WTC11 (cell line): Measurements from ENCODE around the gene DTWD2. TPM values are rescaled to one million over a fixed set of nuclear protein-coding genes. Genes with fewer than 3 reads are reported as not detected.

Experiments used
- ATAC-seq: fragments of 200-7000 bp; cut with Tn5 transposase; 2 replicates; pipeline ENCODE4 v1.10.0; 2021; ENCODE audit warnings: mild to moderate bottlenecking, moderate library complexity
- CTCF ChIA-PET: fragments of 300-600 bp; sonication (Branson Sonifier 250); formaldehyde crosslinking; loops from one replicate; lab custom pipeline; 2021; ENCODE audit warnings: antibody characterized with exemption; lab: Charles Lee
- POLR2A ChIA-PET: fragments of 350-600 bp; sonication (Branson Sonifier 250); formaldehyde crosslinking; loops from one replicate; lab custom pipeline; 2021; ENCODE audit warnings: antibody characterized with exemption; lab: Charles Lee
- DNase-seq: peaks from one replicate; pipeline ENCODE4 v3.0.0; 2021; ENCODE audit warnings: low spot score
- H3K27ac Mint-ChIP-seq: 2 replicates; pipeline ENCODE4 v1.8.0; 2021; ENCODE audit warnings: mixed read lengths
- H3K27me3 Mint-ChIP-seq: 2 replicates; pipeline ENCODE4 v1.8.0; 2021; ENCODE audit warnings: low read depth, mild to moderate bottlenecking, moderate library complexity, mixed read lengths
- H3K36me3 Mint-ChIP-seq: 2 replicates; pipeline ENCODE4 v1.8.0; 2021; ENCODE audit warnings: mixed read lengths
- H3K4me1 Mint-ChIP-seq: 2 replicates; pipeline ENCODE4 v1.8.0; 2022; ENCODE audit warnings: mixed read lengths
- H3K4me3 Mint-ChIP-seq: 2 replicates; pipeline ENCODE4 v1.8.0; 2021; ENCODE audit warnings: mild to moderate bottlenecking, moderate library complexity, mixed read lengths
- H3K9me3 Mint-ChIP-seq: 2 replicates; pipeline ENCODE4 v1.8.0; 2021; ENCODE audit warnings: mixed read lengths
- GABPB1 ChIP-seq: sonication (generic); formaldehyde crosslinking; IDR thresholded peaks from 2 replicates; pipeline ENCODE4 v1.8.1; 2023; ENCODE audit warnings: mild to moderate bottlenecking, missing genetic modification reagents
- GRHL2 ChIP-seq: fragments of 250-450 bp; sonication (Bioruptor Pico); IDR thresholded peaks from 2 replicates; pipeline ENCODE4 v1.8.0; 2022; ENCODE audit warnings: mild to moderate bottlenecking, moderate library complexity; ENCODE audit not compliant: insufficient replicate concordance, severe bottlenecking
- IRF2 ChIP-seq: sonication (generic); formaldehyde crosslinking; IDR thresholded peaks from 2 replicates; pipeline ENCODE4 v1.8.0; 2022; ENCODE audit warnings: low read depth, missing genetic modification reagents, borderline replicate concordance
- MXD4 ChIP-seq: fragments of 250-450 bp; sonication (Bioruptor Pico); IDR thresholded peaks from 2 replicates; pipeline ENCODE4 v1.8.0; 2021; ENCODE audit warnings: mild to moderate bottlenecking, moderate library complexity, borderline replicate concordance
- NFATC4 ChIP-seq: fragments of 250-450 bp; sonication (Bioruptor Pico); IDR thresholded peaks from 2 replicates; pipeline ENCODE4 v1.9.0; 2021; ENCODE audit warnings: mild to moderate bottlenecking
- NR1H2 ChIP-seq: sonication (generic); formaldehyde crosslinking; IDR thresholded peaks from 2 replicates; pipeline ENCODE4 v1.9.0; 2021; ENCODE audit warnings: mild to moderate bottlenecking, moderate library complexity, missing genetic modification reagents
- PRRX2 ChIP-seq: fragments of 250-450 bp; sonication (Bioruptor Pico); IDR thresholded peaks from 2 replicates; pipeline ENCODE4 v1.8.0; 2021; ENCODE audit warnings: mild to moderate bottlenecking
- TCF7 ChIP-seq: sonication (generic); formaldehyde crosslinking; IDR thresholded peaks from 2 replicates; pipeline ENCODE4 v1.8.0; 2022; ENCODE audit warnings: mild to moderate bottlenecking, low read depth, missing genetic modification reagents, moderate library complexity
- TEAD4 ChIP-seq: sonication (generic); formaldehyde crosslinking; IDR thresholded peaks from 2 replicates; pipeline ENCODE4 v1.8.0; 2022; ENCODE audit warnings: mild to moderate bottlenecking, missing genetic modification reagents
- ZBTB21 ChIP-seq: sonication (generic); formaldehyde crosslinking; IDR thresholded peaks from 2 replicates; pipeline ENCODE4 v1.8.1; 2023; ENCODE audit warnings: mild to moderate bottlenecking, missing genetic modification reagents, borderline replicate concordance
- ZNF219 ChIP-seq: sonication (generic); formaldehyde crosslinking; IDR thresholded peaks from 2 replicates; pipeline ENCODE4 v1.8.0; 2023; ENCODE audit warnings: missing genetic modification reagents, mild to moderate bottlenecking, borderline replicate concordance
- ZNF232 ChIP-seq: sonication (generic); formaldehyde crosslinking; IDR thresholded peaks from 2 replicates; pipeline ENCODE4 v1.8.0; 2022; ENCODE audit warnings: mild to moderate bottlenecking, missing genetic modification reagents
- ZNF317 ChIP-seq: sonication (generic); formaldehyde crosslinking; IDR thresholded peaks from 2 replicates; pipeline ENCODE4 v1.8.1; 2023; ENCODE audit warnings: low read depth, mild to moderate bottlenecking, moderate library complexity, missing genetic modification reagents, borderline replicate concordance
- ZNF396 ChIP-seq: fragments of 250-450 bp; sonication (Bioruptor Pico); IDR thresholded peaks from 2 replicates; pipeline ENCODE4 v1.8.0; 2021; ENCODE audit warnings: mild to moderate bottlenecking, moderate library complexity, borderline replicate concordance
- total RNA-seq: library from RNA; stranded (reverse); gene quantifications from 3 replicates; pipeline ENCODE4 v1.2.3, GENCODE V29; 2021
- TF ChIP-seq, protein P1 (sequence below): sonication (generic); formaldehyde crosslinking; IDR thresholded peaks from 2 replicates; pipeline ENCODE4 v1.8.1; 2022; ENCODE audit warnings: low read depth, mild to moderate bottlenecking, moderate library complexity, missing genetic modification reagents, borderline replicate concordance
- TF ChIP-seq, protein P2 (sequence below): fragments of 250-450 bp; sonication (Bioruptor Pico); IDR thresholded peaks from 2 replicates; pipeline ENCODE4 v1.8.0; 2021; ENCODE audit warnings: mild to moderate bottlenecking
- TF ChIP-seq, protein P3 (sequence below): sonication (generic); formaldehyde crosslinking; IDR thresholded peaks from 2 replicates; pipeline ENCODE4 v1.8.1; 2023; ENCODE audit warnings: mild to moderate bottlenecking, missing genetic modification reagents, borderline replicate concordance
- TF ChIP-seq, protein P4 (sequence below): sonication (generic); formaldehyde crosslinking; IDR thresholded peaks from 2 replicates; pipeline ENCODE4 v1.8.1; 2023; ENCODE audit warnings: mild to moderate bottlenecking, missing genetic modification reagents, moderate library complexity
- TF ChIP-seq, protein P5 (sequence below): sonication (generic); formaldehyde crosslinking; IDR thresholded peaks from 2 replicates; pipeline ENCODE4 v1.8.0; 2022; ENCODE audit warnings: missing genetic modification reagents
- TF ChIP-seq, protein P6 (sequence below): sonication (generic); formaldehyde crosslinking; IDR thresholded peaks from 2 replicates; pipeline ENCODE4 v1.8.0; 2022; ENCODE audit warnings: mild to moderate bottlenecking, missing genetic modification reagents

DTWD2 gene
- total RNA-seq, 1 experiment from 2014 or later: 13.1 TPM

DNA sequence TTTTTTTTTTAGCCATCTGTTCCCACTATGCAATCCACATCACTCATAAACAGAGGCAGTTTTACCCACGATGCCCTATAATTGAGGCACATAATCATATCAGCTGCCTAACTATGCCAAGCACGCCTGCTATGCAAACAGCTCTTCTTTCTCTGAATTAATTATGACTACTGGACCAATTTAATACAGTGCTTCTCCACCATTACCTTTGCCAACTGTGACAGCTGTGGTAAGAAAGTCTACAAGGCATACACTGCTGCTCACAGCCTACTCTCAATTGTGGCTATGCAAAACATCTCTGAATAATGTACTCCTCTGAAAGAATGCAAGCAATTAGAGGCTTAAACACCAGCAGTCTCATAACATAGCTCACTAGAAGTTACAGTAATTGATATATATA is 97.1 kb downstream of the DTWD2 start:
- ATAC-seq: no peak
- TF ChIP-seq, protein P1, sequence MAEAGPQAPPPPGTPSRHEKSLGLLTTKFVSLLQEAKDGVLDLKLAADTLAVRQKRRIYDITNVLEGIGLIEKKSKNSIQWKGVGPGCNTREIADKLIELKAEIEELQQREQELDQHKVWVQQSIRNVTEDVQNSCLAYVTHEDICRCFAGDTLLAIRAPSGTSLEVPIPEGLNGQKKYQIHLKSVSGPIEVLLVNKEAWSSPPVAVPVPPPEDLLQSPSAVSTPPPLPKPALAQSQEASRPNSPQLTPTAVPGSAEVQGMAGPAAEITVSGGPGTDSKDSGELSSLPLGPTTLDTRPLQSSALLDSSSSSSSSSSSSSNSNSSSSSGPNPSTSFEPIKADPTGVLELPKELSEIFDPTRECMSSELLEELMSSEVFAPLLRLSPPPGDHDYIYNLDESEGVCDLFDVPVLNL: no peak
- no peak for TF ChIP-seq ZNF317 (CRISPR knock-in tag)
- no peak for TF ChIP-seq GRHL2 (CRISPR knock-in tag)
- TF ChIP-seq, protein P2, sequence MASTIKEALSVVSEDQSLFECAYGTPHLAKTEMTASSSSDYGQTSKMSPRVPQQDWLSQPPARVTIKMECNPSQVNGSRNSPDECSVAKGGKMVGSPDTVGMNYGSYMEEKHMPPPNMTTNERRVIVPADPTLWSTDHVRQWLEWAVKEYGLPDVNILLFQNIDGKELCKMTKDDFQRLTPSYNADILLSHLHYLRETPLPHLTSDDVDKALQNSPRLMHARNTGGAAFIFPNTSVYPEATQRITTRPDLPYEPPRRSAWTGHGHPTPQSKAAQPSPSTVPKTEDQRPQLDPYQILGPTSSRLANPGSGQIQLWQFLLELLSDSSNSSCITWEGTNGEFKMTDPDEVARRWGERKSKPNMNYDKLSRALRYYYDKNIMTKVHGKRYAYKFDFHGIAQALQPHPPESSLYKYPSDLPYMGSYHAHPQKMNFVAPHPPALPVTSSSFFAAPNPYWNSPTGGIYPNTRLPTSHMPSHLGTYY (CRISPR knock-in tag): no peak
- TF ChIP-seq, protein P3, sequence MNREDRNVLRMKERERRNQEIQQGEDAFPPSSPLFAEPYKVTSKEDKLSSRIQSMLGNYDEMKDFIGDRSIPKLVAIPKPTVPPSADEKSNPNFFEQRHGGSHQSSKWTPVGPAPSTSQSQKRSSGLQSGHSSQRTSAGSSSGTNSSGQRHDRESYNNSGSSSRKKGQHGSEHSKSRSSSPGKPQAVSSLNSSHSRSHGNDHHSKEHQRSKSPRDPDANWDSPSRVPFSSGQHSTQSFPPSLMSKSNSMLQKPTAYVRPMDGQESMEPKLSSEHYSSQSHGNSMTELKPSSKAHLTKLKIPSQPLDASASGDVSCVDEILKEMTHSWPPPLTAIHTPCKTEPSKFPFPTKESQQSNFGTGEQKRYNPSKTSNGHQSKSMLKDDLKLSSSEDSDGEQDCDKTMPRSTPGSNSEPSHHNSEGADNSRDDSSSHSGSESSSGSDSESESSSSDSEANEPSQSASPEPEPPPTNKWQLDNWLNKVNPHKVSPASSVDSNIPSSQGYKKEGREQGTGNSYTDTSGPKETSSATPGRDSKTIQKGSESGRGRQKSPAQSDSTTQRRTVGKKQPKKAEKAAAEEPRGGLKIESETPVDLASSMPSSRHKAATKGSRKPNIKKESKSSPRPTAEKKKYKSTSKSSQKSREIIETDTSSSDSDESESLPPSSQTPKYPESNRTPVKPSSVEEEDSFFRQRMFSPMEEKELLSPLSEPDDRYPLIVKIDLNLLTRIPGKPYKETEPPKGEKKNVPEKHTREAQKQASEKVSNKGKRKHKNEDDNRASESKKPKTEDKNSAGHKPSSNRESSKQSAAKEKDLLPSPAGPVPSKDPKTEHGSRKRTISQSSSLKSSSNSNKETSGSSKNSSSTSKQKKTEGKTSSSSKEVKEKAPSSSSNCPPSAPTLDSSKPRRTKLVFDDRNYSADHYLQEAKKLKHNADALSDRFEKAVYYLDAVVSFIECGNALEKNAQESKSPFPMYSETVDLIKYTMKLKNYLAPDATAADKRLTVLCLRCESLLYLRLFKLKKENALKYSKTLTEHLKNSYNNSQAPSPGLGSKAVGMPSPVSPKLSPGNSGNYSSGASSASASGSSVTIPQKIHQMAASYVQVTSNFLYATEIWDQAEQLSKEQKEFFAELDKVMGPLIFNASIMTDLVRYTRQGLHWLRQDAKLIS: no peak
- TF ChIP-seq, protein P4, sequence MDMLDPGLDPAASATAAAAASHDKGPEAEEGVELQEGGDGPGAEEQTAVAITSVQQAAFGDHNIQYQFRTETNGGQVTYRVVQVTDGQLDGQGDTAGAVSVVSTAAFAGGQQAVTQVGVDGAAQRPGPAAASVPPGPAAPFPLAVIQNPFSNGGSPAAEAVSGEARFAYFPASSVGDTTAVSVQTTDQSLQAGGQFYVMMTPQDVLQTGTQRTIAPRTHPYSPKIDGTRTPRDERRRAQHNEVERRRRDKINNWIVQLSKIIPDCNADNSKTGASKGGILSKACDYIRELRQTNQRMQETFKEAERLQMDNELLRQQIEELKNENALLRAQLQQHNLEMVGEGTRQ (CRISPR knock-in tag): no peak
- no peak for TF ChIP-seq TCF7 (CRISPR knock-in tag)
- TF ChIP-seq, protein P5, sequence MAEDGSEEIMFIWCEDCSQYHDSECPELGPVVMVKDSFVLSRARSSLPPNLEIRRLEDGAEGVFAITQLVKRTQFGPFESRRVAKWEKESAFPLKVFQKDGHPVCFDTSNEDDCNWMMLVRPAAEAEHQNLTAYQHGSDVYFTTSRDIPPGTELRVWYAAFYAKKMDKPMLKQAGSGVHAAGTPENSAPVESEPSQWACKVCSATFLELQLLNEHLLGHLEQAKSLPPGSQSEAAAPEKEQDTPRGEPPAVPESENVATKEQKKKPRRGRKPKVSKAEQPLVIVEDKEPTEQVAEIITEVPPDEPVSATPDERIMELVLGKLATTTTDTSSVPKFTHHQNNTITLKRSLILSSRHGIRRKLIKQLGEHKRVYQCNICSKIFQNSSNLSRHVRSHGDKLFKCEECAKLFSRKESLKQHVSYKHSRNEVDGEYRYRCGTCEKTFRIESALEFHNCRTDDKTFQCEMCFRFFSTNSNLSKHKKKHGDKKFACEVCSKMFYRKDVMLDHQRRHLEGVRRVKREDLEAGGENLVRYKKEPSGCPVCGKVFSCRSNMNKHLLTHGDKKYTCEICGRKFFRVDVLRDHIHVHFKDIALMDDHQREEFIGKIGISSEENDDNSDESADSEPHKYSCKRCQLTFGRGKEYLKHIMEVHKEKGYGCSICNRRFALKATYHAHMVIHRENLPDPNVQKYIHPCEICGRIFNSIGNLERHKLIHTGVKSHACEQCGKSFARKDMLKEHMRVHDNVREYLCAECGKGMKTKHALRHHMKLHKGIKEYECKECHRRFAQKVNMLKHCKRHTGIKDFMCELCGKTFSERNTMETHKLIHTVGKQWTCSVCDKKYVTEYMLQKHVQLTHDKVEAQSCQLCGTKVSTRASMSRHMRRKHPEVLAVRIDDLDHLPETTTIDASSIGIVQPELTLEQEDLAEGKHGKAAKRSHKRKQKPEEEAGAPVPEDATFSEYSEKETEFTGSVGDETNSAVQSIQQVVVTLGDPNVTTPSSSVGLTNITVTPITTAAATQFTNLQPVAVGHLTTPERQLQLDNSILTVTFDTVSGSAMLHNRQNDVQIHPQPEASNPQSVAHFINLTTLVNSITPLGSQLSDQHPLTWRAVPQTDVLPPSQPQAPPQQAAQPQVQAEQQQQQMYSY (CRISPR knock-in tag): no peak
- TF ChIP-seq NFATC4 (CRISPR knock-in tag): no peak
- no peak for TF ChIP-seq IRF2 (CRISPR knock-in tag)
- TF ChIP-seq ZBTB21: no peak
- TF ChIP-seq ZNF232 (CRISPR knock-in tag): no peak
- TF ChIP-seq MXD4 (CRISPR knock-in tag): no peak
- TF ChIP-seq, protein P6, sequence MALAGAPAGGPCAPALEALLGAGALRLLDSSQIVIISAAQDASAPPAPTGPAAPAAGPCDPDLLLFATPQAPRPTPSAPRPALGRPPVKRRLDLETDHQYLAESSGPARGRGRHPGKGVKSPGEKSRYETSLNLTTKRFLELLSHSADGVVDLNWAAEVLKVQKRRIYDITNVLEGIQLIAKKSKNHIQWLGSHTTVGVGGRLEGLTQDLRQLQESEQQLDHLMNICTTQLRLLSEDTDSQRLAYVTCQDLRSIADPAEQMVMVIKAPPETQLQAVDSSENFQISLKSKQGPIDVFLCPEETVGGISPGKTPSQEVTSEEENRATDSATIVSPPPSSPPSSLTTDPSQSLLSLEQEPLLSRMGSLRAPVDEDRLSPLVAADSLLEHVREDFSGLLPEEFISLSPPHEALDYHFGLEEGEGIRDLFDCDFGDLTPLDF (CRISPR knock-in tag): no peak
- no peak for TF ChIP-seq NR1H2
- TF ChIP-seq PRRX2 (CRISPR knock-in tag): no peak
- TF ChIP-seq ZNF396: no peak
- no peak for TF ChIP-seq TEAD4 (CRISPR knock-in tag)
- TF ChIP-seq ZNF219 (CRISPR knock-in tag): no peak
- no peak for TF ChIP-seq GABPB1 (CRISPR knock-in tag)
- POLR2A ChIA-PET: no interaction called here
- peaks cover 4% of the 10 kb centered on the region for H3K4me1 Mint-ChIP-seq
- CTCF ChIA-PET: interaction anchor here (0.6 kb wide), 1 partner anchor 12 kb away, joined by 3 read pairs; no protein-coding TSS in a partner anchor
- no peaks in the 10 kb centered on the region for H3K9me3 Mint-ChIP-seq
- no peak overlapping the region for H3K4me3 Mint-ChIP-seq
- no peaks in the 10 kb centered on the region for H3K27me3 Mint-ChIP-seq
- DNase-seq: no peak
- no peaks in the 10 kb centered on the region for H3K36me3 Mint-ChIP-seq
- H3K27ac Mint-ChIP-seq: no peak overlapping the region
